HG03442 (cell line): Measurements from ENCODE around the gene COQ8A.
A peak's percentile ranks its signal among the peaks of the same experiment; 100 is the strongest.

Source experiments
- ATAC-seq: cut with Tn5 transposase; IDR thresholded peaks from one replicate; pipeline ENCODE4 v1.9.1; 2021; ENCODE audit warnings: mild to moderate bottlenecking, moderate library complexity; ENCODE audit not compliant: unreplicated experiment

Gene COQ8A

DNA sequence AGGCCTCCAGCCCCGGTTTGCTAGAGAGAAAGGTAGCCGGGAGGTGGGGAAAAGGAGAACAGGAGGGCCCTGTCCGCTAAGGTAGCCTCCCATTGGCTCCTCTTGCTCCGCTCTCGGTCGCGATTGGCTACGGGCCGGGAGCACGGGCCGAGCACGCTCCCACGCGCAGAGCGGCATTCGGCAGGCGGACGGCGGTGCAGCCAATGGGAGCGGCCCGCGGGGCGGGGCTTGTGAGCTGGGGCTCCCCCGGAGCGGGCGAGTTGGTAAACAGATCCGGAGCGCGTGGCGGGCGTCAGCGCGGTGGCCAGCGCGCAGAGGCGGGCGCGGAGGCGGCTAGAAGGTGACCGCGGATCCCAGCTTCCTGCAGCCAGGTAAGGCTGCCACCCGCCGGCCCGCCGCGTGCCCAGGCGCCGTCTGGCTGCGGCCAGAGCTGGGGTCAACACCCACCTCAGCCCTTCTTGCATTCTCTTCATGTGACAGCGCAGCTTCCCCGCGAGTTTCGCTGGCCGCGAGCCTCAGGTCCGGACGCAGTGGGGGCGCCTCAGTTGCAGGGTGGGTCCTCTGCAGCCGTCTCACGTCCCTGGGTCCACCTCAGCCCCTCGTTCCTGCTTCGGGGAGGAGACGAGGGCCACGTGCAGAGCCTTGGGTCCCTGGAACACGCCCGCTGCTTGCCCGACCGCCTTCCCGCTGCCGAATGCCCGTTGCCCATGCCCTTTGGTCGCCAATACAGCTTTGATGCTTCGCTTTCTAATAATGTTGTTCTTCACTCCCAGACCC, at the start of gene COQ8A:
Gene COQ8A, plus strand, starts transcription at position 266 of the 777 bp plus-strand sequence. CDS start 21,092 bp downstream, outside the sequence.
- ATAC-seq, result peak; percentile 94

DNA sequence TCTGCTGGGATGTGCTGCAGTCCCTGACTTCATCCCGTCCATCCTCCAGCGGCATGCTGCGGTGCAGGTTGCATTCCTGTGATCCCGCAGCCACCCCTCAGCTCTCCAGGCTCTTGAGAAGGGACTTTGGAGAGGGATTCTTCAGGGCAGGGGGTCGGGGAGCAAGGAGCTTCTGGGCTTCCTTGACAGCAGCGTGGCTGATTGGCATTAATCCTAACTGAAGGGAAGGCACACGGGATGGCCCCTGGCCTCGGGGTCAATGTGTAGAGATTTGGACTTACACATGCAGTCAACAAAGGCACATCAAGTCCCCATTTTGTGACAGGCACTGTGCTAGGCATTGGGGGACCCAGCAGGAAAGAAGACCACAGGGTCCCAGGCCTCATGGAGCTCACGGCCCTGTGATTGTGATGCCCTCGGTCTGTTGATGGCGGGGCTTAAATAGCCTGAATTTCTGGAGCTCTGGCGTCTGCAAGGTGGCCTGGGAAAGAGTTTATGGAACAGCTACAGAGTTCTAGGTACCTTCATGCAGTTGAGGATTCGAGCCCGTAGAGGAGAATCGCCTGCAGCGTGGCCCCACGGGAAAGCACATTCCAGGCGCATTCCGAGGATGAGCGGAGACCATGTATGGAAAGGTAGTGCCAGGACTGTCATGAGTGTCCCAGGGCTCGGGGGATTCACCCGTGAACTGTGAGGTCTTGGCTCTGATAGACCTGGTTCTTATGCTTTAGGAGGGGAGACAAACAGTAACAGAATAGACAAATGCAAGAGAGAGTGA, 49.6 kb upstream of the COQ8A start:
- ATAC-seq, result no peak

DNA sequence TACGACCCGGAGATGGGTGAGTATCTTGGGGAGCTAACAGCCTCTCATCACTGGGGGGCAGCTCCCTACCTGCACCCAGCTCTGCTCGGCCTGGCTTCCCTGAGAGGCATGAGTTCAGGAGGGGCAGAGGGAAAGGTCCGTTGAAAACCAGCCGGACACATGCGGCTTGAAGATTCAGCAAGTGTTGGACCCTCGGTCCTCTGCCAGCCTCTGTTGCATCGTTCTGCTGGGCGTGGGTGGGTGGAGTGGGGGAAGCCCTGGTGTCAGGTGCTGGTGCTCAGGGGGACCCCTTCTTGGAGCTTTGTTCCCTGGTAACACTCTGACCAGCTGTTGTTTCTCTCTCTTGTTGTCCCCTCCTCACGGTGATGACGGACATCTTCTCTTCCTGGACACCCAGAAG, 48.7 kb upstream of the COQ8A start:
- ATAC-seq, result no peak

DNA sequence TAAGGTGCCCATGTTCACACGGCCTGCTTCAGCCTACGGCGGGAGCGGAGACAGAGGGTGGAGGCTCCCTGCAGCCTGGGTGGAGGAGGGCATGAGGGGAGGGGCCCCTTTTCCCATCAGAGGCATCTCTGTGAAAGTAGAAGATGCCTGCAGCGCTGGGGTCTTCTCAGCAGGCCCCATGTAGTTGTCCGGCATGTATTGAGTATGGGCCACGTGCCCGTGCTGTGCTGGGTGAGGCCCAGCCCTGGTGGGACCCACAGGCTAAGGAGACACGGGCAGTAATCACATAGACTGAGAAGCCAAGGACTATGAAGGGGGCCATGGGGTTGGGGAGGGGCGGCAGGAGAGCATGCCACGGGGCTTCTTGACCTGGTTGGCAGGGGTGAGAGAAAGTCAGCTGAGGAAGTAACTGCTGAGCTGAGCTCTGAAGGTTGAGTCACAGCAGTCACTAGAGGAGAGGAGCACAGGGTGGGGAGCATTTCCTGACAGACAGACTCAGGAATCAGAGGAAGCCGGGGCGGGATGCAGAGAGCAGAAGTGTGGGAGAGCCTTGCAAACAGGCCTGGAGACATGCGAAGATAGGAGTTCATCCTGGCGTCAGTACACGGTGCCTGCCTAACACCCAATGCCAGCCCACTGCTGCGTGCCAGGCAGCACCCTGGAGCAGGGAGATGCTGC, 48.1 kb upstream of the COQ8A start:
- ATAC-seq, result no peak

DNA sequence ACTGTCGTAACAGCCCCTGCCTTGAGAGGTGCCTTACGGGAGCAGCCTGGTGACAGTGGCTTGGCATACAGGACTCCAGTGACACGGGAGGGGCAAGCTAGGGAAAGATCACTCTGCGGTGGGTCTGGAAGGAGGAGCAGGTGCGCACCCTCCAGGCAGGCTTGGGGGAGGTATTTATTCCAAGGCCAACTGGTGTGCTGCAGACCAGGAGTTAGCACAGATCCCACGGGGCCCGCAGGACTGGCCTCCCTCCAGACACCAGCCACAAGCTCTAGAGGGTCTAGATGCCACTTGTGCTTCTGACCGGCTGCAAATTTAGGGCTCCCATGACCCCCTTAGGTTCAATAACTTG, 47.6 kb upstream of the COQ8A start:
- ATAC-seq, result no peak

DNA sequence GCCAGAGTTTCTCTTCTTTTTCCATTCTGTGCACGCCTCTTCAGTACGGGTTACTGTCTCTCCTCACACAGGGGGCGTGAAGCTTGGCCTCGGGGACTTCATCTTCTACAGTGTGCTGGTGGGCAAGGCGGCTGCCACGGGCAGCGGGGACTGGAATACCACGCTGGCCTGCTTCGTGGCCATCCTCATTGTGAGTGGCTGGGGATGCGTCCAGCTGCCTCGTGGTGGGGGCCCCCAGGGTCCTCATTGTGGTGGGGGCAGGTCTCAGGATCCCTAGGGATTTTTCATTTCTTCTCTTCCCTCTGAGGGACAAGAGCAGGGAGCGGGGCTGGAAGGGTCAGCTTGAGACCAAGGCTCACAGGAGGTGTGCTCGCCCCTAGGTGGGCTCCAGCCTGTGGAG, 46.2 kb upstream of the COQ8A start:
- no peak for ATAC-seq

DNA sequence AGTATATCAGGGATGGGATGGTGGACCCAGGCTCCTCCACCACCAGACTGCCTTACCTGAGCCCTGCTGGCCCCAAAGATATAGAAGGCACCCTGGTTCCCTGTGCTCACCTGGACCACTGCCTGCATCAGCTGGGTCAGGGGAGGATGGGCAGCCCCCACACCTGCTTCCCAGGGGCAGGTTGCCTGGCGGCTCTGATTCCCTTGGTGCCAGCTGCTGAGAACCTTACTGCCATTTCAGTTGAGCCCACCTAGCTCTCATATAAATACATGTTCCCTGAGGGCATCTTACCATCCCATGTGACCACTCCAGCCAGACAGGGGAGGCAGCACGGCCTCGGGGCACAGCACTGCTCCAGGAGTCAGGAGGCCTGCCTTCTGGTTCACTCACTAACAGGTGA, 45.3 kb upstream of the COQ8A start:
- no peak for ATAC-seq

DNA sequence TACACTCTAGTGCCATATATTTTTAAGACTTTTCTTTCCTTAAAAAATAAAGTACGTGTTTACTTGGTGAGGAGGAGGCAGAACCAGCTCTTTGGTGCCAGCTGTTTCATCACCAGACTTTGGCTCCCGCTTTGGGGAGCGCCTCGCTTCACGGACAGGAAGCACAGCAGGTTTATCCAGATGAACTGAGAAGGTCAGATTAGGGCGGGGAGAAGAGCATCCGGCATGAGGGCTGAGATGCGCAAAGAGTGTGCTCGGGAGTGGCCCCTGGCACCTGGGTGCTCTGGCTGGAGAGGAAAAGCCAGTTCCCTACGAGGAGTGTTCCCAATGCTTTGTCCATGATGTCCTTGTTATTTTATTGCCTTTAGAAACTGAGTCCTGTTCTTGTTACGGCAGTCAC, 44.5 kb upstream of the COQ8A start:
- no peak for ATAC-seq

DNA sequence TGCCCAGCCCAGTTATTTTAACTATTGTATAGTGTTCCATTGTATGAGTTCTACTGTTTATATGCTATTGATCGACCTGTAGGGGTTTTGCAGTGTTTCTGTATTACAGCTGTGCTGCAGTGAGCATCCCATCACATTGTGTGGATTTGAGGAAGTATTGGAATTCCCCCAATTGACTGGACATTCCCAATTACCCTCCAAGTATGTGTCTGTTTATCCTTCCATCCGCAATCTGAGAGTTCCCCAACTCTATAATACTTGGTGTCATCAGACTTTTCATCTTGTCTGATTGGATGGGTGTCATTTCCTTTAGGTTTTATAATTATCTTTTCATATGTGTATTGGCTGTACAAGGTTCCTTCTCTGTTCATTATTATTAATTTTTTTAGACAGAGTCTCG, 41.8 kb upstream of the COQ8A start:
- no peak for ATAC-seq

DNA sequence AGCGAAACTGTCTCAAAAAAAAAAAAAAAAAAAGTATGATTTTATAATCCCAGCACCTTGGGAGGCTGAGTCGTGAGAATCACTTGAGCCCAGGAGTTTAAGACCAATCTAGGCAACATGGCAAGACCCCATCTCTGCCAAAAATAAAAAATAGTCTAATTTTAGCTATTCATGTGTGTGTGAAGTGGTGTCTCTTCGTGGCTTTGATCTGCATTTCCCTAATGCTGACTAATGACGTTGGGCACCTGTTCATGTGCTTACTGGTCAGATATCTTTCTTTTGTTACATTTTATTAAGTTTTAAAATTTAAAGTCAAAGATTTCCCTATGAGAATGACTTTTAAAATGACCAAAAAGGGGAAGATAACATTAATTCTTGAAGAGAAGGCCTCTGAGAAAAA, 38.7 kb upstream of the COQ8A start:
- no peak for ATAC-seq

DNA sequence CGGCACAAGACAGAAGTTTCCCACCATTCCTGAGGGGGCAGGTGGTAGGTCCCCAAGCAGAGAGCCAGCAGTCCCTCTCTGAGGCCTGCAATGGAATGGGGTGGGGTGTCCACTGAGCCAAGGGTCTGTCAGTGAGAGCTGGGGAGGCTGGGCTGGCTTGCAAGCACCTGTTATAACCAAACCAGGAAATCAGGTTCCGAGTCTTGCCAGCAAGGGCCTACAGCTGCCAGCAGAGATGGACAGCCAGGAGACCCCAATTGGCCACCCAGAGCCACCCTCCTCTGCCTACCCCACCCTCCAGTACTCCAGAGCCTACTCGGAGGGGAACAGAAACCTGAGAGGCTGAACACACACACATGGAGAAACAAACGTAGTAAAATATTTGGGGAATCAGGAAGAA, 37.5 kb upstream of the COQ8A start:
- ATAC-seq, result no peak

DNA sequence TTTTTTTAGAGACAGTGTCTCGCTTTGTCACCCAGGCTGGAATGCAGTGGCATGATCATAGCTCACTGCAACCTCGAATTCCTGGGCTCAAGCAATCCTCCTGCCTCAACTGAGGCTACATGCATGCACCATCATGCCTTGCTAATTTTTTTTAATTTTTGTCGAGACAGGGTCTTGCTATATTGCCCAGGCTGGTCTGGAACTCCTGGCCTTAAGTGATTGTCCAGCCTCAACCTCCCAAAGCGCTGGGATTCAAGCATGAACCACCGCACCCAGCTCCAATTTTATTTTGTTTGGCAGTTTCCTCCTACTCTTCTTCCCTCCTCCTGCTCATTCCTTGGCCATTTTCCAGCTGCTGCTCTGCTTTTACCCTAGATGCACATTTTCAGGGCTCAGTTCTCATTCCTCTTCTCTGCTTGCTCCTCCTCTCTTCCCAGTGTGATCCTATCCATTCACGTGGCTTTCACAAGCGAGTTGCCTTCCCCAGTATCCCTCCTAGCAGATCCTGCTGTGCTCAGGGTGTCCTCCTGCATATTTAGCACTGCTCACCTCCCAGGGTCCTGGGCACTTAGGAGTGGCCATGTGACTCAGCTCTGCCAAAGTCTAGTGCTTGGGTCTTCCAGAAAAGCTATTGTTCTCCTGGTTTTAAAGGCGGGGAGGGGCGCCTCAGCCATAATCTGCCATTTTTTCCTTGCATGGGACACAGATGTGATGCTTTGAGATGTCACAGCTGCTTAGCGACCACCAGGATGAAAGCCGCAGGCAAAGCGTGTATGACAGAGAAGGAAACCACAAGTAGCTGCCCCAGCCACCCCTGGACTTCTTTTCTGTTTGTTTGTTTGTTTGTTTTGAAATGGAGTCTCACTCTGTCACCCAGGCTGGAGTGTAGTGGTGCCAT, 36.0 kb upstream of the COQ8A start:
- no peak for ATAC-seq

DNA sequence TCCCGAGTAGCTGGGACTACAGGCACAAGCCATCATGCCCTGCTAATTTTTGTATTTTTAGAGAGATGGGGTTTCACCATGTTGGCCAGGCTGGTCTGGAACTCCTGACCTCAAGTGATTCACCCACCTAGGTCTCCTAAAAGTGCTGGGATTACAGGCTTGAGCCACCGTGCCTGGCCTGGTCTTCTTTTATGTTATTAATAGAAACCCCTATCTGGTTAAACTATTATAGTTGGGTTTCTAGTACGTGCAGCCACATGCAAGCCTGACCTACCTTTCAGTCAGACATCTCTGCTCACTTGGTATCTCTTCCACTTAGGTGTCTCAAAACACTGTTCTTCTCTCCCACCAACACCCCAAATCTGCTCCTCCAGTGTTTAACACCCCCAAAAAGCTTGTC, 35.3 kb upstream of the COQ8A start:
- ATAC-seq, result no peak

DNA sequence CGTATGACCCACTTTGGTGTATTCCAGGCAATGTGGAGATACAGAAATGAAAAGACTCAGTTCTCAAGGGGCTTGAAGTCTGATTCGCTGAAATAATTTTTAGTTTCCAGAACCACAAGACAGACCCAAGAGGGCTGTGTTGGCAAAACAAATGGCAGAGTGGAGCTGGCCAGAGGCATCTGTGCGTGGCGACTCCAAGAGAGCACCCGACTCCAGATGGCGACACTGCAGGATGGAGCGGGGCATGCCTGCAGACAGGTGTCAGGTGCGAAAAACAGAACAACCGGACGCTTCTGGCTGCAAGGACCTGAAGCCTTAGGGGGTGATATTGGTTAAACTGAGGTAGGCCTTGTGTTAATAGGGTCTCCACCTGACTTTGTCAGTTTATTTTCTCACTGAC, 31.7 kb upstream of the COQ8A start:
- no peak for ATAC-seq

DNA sequence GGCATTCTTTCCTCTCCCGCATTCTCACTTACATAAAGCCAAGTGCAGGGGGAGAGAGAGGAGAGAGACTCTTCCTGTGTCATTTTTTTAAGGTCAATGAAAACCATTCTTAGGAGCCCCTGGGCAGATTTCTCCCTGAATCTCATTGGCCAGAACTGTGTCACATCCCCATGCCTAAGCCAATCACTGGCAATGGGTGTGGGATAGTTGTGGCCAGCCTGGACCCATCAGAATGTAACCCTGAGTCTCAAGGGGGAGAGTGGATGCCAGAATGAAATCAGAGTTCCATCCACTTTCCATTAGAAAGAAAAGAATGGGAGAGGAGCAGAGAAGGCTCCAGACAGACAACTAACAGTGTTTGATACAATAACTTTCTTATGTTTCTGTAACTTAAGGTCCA, 31.2 kb upstream of the COQ8A start:
- ATAC-seq, result no peak

DNA sequence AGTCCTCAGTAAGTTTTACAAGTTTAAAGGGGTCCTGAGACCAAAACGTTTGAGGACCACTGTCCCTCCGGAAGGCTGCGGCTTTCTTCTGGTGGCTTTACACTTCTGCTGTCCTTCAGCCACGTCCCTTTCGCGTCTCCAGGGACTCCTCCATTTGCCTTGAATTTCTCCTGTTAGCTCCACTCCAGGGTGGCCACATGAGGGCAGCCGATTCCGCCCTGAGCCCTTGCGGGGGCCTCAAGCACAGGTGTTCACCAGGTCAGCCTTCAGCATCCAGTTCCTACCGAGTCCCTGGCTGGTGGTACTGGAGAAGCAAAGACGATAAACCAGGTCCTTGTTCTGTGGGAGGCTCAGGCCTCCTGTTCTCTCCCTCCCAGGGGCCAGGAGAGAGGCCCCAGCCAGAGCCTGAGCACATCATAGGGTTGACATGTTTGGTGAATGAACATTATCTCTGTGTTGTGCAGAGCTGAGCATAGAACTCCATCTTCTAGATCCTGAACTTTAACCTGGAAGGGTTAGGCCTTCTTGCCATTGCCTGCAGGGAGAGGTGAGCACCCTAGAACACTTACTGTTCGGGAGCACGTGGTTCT, 27.4 kb upstream of the COQ8A start:
- peak; percentile 55 for ATAC-seq

DNA sequence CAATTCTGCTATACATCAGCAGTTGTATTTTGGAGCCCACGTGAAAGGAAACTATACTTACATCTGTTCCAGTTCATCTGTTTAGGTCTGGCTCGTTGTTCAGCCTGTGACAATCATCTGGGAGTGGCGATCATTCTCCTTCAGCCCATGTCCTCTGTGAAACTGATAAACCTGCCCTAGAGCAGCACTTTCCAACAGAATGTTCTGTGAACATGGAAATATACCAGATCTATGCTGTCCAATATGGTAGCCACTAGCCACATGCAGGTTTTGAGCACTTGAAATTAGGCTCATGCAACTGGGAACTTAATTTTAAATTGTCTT, 24.5 kb upstream of the COQ8A start:
- ATAC-seq, result peak; percentile 3

DNA sequence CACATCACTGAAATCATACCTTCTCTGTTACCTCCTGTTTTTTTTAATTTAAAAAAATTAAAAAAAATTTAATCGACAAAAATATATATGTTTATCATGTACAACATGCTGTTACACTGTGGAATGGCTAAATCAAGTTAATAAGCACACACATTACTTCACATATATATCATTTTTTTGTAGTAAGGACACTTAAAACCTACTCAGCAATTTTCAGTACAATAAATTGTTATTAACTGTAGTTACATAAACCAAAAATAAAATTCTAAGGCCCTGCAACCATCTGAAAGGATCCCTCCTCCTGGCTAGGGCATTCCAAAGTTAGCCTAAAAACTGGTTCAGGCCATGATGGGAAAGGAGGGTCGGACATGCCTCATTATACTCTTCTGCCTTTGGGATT, 23.6 kb upstream of the COQ8A start:
- ATAC-seq, result no peak

DNA sequence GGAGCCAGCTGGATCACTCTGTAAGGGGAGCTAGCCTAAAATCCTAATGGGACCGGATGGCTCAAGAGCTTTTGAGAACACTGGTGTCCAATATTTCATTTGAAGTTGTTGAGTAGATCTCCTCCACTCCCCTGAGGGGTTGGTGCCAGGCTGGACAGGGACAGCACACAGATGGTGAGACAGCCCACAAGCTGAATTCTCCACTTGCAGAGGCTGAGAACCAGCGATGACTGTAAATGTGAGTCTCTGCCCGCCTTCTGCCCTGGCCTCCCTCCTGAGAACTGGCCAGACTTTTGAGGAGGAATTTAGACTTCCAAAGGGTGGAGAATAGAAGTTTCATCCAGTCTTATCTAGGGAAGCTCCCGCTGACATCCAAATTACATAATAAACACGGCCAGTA, 20.5 kb upstream of the COQ8A start:
- ATAC-seq, result no peak

DNA sequence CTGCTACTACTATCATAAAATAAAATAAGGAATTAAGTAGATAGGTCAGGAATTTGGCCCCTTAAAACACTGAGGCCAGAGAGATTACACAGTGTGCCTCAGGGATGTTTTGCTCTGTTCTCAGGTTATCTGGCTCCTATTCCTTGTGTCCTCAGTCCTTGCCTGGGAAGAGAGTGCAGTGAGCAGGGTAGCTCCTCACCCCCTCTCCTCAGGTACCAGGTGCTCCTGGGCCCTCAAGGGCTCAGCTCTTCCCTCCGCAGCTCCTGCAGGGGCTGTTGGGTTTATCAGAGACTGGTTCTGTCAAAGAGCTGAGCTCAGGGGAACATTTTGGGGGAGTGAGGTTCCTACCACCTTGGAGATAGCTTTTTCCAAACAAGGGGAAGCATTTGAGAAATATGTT, 20.1 kb upstream of the COQ8A start:
- ATAC-seq, result no peak

DNA sequence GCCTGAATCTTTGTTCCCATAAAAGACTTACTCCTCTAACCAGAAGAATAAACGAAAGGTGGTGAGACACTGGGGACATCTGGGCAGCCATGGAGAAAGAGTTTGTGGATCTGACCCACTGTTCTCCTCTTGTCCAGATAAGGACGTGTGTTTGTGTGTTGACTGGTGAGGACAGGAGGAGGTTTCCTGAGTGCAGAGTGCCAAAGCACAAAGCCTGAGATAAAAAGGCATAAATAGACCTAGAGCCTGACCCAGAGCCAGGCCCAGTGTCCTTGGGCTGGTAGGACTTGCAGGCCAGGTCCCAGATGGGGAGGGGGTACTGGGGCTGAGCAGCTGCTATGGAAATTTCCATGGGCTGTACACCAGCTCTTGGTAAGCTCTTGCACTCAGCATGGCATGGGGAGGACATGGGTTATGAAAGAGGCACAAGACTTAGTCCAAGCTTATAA, 19.6 kb upstream of the COQ8A start:
- no peak for ATAC-seq
